ENCODE data around the gene RASAL2.

DNA sequence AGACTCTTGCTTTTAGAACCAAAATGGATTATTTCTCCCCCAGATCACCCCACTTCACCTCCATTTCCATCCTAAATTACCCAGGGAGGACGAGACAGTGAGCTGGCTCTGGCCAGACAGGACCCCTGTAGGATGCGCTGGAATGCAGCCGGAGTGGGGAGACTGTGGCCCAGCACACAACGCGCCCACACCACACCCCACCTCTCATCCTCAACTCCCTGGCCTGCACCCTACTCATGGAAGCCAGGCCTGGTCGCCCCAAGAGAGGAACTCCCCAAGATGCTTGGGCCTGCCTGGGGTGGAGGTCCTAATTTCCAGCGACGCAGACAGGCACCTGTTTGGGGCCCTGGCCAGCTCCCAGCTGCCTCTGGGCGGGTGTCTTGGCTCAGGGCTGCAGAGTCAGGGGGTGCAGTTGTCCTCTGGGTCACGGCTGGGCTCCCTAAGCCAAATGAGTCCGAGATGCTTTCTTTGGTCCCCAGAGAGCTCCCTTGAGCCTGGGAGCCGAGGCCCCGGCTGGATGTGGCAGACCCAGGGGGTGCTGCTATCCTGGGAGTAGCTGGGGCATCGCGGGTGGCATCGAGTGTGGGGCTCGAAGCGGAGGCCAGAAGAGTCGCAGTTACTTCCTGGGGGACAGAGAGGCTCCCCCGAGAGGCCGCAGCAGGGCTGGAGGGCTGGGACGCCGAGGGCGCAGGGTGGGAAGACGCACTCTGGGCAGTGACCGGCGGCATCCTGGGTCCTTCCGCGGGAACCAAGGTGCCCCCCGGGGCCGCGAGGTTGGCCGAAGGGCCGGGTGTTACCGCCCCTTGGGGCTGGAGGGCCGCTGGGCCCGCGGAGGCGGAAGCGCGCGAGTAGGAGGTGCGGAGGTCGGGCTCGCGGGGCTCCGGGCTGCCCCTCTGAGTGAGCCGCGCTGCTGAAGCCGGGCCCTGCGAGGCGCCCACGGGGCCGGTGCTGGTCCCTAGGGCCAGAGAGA, 392.5 kb downstream of the RASAL2 start:
- TF ChIP-seq POLR2A (IDR thresholded peaks at IDR 0.05) (no peak), POLR2AphosphoS5 (IDR thresholded peaks at IDR 0.05) (peak in 1 of 3 donors; percentile 23)
- TF ChIP-seq, protein P1, sequence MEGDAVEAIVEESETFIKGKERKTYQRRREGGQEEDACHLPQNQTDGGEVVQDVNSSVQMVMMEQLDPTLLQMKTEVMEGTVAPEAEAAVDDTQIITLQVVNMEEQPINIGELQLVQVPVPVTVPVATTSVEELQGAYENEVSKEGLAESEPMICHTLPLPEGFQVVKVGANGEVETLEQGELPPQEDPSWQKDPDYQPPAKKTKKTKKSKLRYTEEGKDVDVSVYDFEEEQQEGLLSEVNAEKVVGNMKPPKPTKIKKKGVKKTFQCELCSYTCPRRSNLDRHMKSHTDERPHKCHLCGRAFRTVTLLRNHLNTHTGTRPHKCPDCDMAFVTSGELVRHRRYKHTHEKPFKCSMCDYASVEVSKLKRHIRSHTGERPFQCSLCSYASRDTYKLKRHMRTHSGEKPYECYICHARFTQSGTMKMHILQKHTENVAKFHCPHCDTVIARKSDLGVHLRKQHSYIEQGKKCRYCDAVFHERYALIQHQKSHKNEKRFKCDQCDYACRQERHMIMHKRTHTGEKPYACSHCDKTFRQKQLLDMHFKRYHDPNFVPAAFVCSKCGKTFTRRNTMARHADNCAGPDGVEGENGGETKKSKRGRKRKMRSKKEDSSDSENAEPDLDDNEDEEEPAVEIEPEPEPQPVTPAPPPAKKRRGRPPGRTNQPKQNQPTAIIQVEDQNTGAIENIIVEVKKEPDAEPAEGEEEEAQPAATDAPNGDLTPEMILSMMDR (IDR thresholded peaks at IDR 0.05 in 8 of 11, conservative IDR thresholded peaks at IDR 0.05 in 3 of 11), result no peak

Measured in spleen (tissue), 7 donors.